Activated T-cell treated with anti-CD3 and anti-CD28 coated beads for 48 hours (primary cell): Measurements from ENCODE around the gene VSIG4.

ENCODE experiments used
- DNase-seq: peaks from one replicate; pipeline ENCODE4 v3.0.0-alpha.2; 2020; ENCODE audit warnings: low read depth

VSIG4 gene

DNA sequence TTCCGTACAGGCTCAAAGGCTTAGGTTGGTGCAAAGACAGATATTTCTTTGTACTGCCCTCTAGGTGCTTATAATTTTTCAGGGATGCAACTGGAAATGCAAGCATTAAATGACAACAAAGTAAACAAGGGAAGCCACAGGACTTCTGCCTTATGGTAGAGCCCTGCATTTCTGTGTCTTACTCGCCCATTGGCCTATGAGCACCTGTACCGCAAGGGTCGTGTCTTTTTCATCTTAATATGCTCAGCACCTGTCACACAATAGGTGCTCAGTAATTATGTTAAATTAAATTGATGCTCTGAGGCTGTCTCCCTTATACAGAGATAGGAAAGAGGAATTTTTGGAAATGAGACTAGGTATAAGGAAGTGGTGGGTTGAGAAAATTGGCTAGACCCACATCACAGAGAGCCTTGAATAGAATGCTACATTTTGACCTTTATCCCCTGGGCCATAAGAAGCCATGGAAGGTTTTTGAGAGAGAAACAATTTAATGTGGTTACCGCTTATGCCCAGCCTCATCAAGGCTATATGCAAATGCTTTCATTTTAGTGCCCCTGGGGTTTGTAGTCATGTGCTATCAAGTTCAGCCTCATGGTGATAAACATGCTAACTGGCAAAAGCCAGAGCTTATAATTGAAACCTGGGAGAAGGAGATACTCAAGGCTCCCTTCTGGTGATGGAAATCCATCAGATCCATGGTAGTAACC lies 16.3 kb downstream of the VSIG4 start:
- no peak for DNase-seq

DNA sequence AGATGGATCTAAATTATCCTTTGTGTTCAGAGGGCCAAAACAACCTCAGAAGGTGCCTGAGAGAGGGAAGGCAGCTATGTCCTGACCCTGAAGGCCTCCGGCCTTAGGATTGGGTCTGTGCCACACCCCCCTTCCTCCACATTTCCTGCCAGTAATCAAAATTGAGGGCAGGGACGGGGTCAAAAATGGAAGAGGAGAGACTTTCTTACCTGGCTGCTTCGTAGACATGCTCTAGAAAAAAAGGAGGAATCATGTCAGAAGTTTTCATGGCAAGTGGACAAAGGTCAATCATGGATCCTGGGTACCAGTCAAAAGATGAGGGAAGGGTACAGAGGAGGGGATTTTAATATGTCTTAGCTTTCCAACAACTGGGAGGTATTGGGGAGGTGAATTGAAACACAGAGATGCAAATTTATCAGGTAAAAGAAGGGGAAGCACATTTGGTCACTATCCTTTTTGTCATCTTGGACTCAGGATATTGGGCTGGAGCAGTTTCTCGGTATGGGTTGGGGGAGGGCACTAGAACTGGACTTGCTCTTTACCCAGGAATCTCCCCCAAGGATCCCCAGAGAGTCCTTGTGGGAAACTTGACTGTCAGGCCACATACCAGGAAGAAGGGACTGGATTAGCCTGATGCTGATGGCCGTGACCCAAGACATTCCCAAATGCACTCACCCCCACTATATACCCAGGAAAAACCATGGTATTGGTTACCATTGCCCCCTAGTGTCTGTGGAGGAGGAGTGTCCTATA lies 17.1 kb downstream of the VSIG4 start:
- DNase-seq = no peak

DNA sequence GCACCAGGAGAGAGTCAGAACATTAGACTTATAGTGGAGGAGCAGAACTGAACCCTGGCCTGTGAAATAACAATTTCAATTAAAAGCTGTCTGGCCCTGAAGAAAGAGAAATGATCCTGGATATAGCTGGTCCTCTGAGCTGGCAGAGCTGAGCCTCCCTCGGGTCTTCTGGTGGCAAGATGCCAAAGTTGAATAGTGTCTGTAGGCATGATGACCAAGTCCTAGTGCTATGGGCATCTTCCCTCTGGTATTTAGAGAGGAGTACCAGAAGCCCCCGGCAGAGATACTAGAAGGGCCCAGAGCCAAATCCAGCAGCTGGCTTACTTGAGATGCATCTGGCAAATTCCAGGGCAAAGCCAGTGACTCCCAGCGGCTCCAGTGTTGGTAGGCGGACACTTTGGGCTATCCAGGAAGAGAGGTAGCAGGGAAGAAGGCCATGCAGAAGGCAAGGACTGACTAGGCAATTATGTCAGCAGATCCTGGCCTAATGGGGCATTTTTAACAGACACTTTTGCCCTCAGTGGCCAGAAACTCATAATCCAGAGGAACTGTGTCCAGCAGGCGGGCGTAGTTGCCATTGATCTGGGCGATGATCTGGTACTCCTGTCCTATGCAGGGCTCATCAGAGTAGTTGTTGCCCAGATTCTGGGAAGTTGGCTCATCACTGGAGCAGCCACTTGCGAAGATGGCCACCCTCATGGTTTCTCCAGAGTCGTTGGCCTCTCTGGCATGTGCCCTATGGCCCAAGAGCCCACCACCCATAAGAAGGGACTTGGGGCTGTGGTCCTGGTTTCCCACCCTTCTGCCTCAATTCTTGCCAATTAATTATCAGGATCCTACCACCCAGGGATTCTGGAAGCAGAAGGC lies 17.9 kb downstream of the VSIG4 start:
- no peak for DNase-seq

DNA sequence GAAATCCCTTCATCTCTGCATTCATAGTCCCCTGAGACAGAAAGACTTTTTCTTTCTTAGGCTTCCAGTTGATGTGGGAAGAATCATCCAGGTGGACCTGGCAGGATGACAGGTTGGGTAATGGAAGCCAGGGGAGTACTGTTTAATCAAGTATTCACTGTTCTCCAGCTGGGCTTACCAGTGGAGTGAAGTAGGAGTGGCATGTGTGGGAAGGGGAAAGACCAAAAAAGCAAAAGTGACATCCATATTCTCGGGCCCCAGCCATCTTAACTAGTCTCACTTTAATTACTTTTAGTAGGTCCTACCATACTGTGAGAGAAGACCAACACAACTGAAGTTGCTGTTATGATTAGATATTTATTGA lies 18.5 kb downstream of the VSIG4 start:
- DNase-seq = no peak

DNA sequence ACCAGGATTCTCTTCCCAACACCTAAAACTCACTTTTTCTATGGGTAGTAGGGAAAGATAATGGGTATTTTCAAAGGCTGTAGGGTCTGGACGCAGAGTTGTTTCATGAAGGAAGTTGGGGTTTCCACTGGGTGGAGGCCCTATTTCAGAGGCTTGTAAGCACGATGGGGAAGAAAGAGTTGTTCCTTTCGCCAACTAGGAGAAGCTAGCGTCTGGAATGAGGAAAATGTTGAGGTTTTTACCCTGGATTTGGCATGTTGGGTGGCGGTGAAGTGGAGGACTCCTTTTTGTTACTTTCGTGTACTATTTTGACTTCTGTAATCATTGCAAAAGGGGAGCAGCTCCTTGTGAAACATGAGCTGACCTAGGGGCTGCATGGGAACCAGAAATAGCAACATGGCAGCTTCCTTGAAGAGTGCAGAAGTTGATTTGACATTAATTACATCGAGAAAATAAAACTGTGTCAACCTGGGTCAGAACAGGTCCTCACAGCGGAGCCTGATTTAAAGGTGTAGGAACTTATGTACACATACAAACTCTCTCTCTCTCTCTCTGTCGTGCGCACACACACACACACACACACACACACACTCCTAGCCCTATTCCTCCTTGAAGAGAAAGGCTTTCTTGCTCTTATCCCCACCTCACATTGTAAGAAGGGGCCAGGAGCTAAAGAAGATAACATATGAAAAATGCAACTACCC lies 19.1 kb downstream of the VSIG4 start:
- DNase-seq = no peak

DNA sequence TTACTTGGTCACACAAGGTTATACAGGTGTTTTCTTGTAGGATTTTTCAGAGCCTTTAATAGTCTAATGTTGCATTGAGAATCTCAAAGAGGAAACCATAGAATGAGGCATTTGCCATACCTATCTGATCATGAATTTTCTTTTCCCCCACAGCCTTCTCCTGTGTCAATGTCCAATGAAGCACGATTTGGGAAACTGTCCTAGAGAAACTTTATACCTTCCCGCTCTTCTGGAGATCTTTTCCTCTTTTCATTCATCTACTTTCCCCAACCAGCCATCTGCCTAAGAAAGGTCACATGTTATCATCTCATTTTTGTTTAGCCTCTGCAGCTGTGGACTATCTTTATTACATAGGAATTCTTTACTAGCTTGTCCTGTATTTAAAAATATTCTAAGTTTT lies 19.9 kb downstream of the VSIG4 start:
- DNase-seq = no peak

DNA sequence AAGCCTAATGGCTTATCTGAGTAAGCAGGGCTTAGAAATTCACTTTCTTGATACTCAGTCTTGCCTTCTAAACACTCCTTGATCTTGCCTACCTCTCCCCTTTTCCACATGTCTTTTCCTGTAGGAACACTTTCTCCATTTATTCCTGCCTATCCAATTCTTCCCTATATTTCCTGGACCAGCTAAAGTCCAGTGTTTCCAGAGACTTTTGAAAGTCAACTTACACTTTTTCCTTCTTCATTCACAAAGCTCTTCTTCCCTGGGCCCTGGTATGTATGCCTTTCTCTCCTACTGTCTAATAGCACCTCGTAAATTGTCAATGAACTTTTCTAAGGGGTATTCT lies 20.6 kb downstream of the VSIG4 start:
- DNase-seq = no peak

DNA sequence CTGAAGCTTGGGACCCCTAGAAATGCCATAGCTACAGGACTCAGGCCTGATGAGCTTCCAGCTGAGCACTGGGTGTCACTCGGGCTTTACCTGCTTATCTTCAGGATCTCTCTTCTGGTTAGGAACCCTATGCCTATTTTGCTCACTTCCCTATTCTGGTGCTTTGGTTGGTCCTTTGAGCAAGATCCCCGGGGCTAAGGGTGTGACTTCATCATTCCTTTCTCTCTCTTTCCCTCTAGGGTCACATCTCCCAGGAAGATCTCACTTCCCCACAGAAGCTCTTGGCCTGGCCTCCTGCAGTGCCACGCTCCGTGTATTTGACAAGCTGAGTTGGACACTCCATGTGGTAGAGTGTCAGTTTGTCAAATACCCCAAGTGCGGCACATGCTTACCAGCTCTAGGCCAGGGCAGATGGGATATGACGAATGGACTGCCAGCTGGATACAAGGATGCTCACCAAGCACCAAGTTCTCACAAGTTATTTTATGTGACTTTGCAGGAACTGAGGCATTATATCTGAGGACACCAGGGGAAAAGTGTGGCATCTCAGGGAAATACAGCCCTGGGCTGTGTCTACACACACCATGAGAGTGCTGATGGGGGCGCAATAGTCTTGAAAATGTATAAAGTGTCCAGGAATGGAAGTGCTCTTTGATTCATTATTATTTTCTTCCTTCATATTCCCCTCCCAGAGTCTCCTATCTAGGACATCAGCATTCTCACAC lies 21.1 kb downstream of the VSIG4 start:
- no peak for DNase-seq

DNA sequence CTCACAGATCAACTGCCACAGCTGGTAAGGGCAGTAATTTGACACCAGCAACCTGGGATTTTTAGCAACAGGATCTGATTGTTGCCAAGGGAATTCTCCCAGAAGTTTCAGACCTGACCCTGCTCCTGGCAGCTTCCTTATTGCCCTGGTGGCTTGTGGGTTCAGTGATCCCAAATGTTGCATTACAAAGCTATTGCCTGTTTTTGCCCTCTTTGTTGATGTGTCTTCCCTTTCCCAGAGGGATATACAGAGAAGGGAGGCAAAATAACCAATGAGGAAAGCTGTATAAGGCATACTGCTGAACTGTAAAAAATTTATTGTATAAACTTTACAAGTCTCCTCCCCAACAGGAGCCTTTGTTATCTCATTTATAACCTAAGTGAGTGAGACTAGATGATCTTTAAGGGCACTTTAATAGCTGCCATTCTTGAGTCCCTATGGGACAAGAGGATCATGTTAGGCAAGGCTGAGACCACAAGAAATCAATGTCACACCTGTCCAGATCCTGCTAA lies 22.2 kb downstream of the VSIG4 start:
- no peak for DNase-seq

DNA sequence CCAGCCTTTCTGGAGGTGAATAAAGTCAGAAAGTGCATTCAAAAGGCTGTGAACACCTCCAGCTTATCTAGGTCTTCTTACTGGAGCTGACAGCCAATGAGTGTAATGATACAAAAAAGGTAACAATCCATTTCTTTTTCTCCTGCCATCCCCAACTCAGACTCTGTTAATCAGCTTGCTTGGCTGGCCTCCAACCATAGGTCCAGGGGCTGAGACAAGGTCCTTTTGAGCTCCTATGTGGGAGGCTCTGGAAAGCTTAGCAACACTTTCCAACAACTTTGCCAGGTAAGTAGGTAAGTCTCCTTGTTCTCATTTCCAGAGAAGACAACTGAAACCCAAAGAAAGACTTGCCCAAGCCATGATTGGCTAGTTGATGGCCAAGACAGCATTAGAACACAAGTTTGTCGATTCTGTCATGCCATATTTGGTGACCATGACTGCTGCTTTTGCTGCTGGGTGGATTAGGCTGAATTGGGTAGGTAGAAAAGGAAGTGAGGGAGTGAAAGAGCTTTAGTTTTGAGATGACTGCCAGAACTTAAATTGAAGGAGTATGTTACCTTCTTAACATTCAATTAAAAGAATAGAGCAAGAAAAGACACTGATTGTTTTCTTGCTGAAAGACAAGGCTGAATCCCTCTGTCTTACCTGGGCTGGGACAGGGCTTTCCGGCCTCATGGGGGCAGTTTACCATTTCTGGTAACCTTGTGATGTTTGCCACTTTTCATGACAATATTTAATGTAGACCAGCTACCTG lies 22.8 kb downstream of the VSIG4 start:
- no peak for DNase-seq

DNA sequence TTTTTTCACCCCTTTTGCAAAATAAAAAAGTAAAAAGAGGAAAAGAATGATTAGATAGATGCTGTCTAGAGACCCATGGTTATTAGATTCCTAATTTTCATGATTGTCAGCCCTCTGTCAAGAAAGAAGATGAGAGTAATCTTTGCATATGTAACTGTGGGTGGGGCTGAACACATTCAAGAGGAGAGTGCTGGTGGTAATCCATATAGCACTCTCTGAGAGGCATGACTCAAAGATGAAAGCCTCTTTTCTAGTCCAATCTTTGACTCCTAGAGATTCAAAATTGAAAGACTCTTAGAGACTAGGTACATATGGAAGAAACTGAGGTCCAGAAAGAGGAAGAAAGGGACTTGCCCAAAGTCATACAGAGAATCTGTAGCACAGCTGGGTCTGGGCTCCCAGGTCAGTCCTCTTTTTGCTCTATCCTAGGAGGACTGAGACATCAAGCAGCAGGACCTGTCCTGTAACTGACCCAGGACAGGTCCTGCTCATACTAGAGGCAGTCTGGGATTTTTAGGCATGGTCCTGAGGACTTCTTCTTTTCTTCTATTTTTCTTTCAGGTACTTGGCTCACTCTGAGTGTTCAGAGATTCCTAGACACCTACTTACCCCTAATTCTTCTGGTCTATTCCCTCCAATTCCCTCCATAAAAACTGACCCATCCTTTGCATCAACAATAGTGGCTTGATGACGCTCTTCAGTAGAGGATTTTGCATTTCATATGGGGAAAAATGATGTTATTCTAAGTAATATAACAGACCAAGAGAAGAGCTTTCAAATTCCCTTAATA lies 23.8 kb downstream of the VSIG4 start:
- DNase-seq = no peak

DNA sequence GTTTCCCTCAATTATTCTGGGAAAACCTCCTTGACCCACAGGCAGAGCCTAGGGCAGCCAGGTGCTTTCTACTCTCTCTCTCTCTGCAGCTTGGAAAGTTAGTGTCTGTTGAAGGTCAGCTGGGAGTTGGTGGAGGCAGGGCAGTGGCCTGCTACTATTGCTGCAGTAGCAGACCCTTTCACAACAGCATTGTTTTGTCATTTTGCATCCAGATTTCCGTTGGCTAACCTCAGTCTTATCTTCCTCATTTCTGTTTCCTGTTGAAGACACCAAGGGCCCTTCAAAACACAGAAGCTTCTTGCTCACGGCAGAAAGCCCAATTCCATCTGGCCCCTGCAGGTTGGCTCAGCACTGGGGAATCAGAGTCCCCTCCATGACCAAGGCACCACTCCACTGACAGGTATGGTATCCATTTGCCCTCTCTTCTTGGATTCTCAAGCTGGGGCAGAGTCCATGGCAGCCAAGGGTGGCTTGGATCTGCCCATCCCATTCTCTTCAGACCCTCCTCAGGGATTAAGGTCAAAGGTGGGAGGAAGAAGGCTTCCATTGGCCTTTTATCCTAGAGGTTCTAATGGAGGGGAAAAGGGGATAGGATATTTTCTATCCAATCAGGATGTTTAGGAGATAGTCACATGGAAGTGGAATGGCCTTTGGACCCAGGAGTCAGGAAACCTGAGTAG lies 24.6 kb downstream of the VSIG4 start:
- DNase-seq = no peak

DNA sequence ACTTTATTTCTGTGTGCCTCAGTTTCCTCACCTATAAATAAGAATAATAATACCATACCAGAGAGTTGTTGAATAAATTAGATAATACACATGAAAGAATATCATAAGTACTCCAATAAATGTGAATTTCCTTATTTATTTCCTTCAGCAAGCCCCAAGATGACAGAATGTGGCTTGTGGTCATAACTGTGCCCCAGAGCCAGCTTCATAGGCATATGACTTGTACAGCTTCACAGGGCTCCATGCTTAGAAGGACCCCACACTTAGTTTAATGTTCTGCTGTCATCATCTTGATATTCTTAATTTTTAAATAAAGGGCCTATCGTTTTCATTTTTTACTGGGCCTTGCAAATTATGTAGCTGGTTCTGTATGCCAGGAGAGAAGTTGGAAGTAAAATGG lies 25.3 kb downstream of the VSIG4 start:
- no peak for DNase-seq

DNA sequence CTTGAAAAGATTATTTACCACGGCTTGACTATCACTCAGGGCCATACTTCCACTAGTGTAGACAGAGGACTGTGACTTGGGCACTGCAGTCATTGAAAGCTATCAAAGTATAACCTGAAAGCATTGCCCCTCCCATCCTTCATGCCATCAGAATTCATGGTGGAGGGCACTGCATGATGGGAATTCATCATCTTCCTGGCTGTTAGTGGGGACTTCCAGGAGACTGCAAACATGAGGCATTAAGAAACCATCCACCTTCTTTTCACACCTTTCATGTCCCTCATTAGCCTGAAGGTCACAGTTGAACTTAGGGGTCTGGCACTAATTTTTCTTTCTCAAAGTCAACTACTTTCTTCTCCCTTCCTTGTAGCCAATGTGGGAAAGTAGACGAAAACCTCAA lies 25.8 kb downstream of the VSIG4 start:
- DNase-seq = no peak

DNA sequence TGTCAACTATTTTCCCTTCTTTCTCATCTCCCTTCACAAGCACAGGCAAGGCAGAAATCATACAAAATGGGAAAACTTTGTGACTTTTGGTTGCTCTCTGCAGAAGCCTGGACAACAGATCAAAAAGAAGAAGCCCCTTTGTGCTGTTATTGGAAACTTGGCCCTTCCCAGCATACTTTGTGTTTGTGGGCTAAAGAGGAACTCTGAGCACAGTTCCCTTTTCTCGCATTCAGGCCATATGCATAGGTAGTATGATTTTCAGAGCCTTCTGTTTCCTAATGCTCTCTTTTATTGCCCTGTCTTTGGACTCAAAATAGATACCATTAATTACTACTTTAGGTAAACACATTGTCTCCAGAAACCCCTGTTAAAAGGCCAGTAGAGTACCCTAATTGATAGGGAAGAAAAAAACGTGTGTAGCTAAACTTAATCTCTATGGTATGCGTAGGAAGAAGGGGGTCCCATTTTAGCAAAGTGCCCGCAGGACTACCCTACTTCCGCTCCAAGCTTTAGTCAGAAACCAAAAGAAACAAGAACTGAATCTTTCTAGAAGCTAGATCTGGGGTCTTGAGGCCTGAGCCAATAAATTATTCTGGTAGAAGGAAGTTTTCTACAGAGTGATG lies 26.6 kb downstream of the VSIG4 start:
- no peak for DNase-seq

DNA sequence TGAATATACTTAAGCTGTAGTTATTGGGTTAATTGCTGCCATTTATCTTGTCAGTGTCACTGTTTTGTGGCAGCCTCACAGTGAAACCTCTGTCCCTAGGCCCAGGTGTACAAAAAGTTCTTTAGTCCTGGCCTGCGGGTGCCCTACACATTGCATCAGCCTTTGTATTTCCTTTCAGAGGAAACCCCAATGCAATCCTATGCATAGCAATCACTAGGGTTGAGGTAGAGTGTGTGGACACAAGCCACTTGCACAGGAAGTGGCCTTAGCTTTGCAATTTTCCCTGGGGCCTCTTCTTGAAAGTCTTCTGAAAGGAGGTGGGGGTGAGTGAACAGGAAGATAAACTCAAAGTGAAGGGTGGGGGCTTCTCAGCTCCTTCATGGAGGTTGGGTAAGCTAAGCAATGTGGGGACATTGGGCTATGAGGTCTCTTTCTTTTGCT lies 27.8 kb downstream of the VSIG4 start:
- no peak for DNase-seq

DNA sequence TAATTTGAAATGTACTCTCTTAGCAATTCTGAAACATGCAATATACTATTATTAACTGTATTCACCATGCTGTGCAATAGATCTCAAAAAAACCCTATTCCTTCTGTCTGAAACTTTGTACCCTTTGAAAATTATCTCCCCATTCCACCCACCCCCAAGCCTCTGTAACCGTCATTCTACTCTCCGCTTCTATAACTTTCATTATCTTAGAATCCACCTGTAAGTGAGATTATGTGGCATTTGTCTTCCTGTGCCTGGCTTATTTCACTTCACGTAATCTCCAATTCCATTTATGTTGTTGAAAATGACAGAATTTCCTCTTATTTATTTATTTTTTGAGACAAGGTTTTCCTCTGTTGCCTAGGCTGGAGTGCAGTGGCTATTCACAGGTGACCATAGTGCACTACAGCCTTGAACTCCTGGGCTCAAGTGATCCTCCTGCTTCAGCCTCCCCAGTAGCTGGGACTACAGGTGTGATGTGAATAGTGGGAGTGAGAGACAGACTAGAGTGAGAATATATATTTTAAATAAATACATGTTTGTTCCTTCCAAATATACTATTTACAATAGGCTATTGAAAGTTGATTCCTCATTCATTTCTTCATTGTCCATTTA lies 30.5 kb downstream of the VSIG4 start:
- no peak for DNase-seq

DNA sequence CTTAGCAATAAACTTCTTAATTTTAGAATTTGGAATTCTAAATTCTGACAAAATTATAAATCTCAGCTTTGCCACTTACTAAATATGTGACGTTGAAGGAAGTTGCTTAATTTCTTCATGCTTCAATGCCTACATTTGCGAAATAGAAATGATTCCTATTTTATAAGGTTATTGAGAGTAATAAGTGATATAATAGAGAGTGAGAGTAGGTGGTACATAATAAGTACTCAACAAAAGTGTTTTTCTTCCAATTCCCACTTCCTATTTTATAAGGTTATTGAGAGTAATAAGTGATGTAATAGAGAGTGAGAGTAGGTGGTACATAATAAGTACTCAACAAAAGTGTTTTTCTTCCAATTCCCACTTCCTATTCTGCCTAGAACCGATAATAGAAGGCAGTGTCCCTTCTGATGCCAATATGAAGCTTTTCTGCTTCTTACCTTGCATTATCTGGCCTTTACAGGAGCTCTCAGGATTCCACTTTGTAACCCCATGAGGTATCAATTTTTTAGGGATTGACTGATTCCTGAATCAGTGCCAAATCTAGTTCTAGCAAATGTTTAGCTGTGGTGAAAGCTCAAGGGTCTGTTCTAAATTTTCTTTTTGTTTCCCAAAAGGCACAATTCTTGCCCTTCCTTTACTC lies 31.4 kb downstream of the VSIG4 start:
- DNase-seq = no peak
